OCI-LY3 (cell line): ENCODE results near the gene ERN1.

Experiments
- H2AFZ ChIP-seq: fragments of 200-600, 300-600 bp; shearing (Covaris generic); 2 replicates; pipeline ENCODE4 v1.6.0; 2014; ENCODE audit warnings: antibody characterized with exemption, low read depth, low read length
- H3K27ac ChIP-seq: fragments of 200-600, 300-600 bp; sonication (generic); 2 replicates; pipeline ENCODE4 v1.5.1; 2014; ENCODE audit warnings: mild to moderate bottlenecking, low read length, moderate library complexity, mixed read lengths
- H3K27me3 ChIP-seq: fragments of 200-600, 300-600 bp; sonication (generic); 2 replicates; pipeline ENCODE4 v1.6.1; 2014; ENCODE audit warnings: low read depth, low read length, mixed read lengths
- H3K36me3 ChIP-seq: fragments of 200-600, 300-600 bp; sonication (generic); replicated peaks from 2 replicates; pipeline ENCODE3; 2014; ENCODE audit warnings: low read depth, low read length, mixed read lengths
- H3K4me1 ChIP-seq: fragments of 300-600, 200-600 bp; sonication (generic); 2 replicates; pipeline ENCODE4 v1.6.1; 2014; ENCODE audit warnings: low read length, mixed read lengths
- H3K4me2 ChIP-seq: fragments of 200-600, 300-600 bp; sonication (generic); 2 replicates; pipeline ENCODE4 v1.6.1; 2014; ENCODE audit warnings: low read length, mixed read lengths
- H3K4me3 ChIP-seq: fragments of 300-600, 200-600 bp; sonication (generic); 2 replicates; pipeline ENCODE4 v1.5.1; 2014; ENCODE audit warnings: antibody characterized with exemption, mild to moderate bottlenecking, low read length, moderate library complexity
- H3K79me2 ChIP-seq: fragments of 300-600, 200-600 bp; shearing (Covaris generic); 2 replicates; pipeline ENCODE4 v1.6.1; 2014; ENCODE audit warnings: mild to moderate bottlenecking, low read length, mixed read lengths
- H3K9ac ChIP-seq: fragments of 300-600, 200-600 bp; shearing (Covaris generic); 2 replicates; pipeline ENCODE4 v1.6.0; 2014; ENCODE audit warnings: mild to moderate bottlenecking, low read length, moderate library complexity
- H3K9me3 ChIP-seq: fragments of 200-600, 300-600 bp; shearing (Covaris generic); 2 replicates; pipeline ENCODE4 v1.6.1; 2014; ENCODE audit warnings: low read length, mixed read lengths; ENCODE audit not compliant: insufficient read depth
- H4K20me1 ChIP-seq: fragments of 200-600, 300-600 bp; sonication (generic); 2 replicates; pipeline ENCODE4 v1.6.1; 2016; ENCODE audit warnings: low read length, mixed read lengths; ENCODE audit not compliant: insufficient read depth
- EZH2phosphoT487 ChIP-seq: fragments of 200-600 bp; shearing (Covaris generic); IDR thresholded peaks from 2 replicates; pipeline ENCODE4 v1.6.1; 2018; ENCODE audit warnings: antibody characterized with exemption, mixed run types, low read depth
- TF ChIP-seq, protein P1 (sequence below): fragments of 200-600, 300-600 bp; sonication (generic); IDR thresholded peaks from 2 replicates; pipeline ENCODE4 v1.5.1; 2014; ENCODE audit warnings: antibody characterized with exemption, low read length, low read depth

The ERN1 gene

GRCh38 chr17:64006361-64007088 is 123.4 kb downstream of the ERN1 start:
- no peak overlapping the region for H3K27ac ChIP-seq
- no peaks in the 10 kb centered on the region for H4K20me1 ChIP-seq
- no peak overlapping the region for H3K4me2 ChIP-seq
- no peak overlapping the region for H2AFZ ChIP-seq
- no peak overlapping the region for H3K9ac ChIP-seq
- H3K27me3 ChIP-seq, result no peaks in the 10 kb centered on the region
- no peaks in the 10 kb centered on the region for H3K4me1 ChIP-seq
- 0 out of 2 replicates have a peak, but pooled peaks cover 3% of the 10 kb centered on the region for H3K79me2 ChIP-seq
- TF ChIP-seq, protein P1, sequence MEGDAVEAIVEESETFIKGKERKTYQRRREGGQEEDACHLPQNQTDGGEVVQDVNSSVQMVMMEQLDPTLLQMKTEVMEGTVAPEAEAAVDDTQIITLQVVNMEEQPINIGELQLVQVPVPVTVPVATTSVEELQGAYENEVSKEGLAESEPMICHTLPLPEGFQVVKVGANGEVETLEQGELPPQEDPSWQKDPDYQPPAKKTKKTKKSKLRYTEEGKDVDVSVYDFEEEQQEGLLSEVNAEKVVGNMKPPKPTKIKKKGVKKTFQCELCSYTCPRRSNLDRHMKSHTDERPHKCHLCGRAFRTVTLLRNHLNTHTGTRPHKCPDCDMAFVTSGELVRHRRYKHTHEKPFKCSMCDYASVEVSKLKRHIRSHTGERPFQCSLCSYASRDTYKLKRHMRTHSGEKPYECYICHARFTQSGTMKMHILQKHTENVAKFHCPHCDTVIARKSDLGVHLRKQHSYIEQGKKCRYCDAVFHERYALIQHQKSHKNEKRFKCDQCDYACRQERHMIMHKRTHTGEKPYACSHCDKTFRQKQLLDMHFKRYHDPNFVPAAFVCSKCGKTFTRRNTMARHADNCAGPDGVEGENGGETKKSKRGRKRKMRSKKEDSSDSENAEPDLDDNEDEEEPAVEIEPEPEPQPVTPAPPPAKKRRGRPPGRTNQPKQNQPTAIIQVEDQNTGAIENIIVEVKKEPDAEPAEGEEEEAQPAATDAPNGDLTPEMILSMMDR, result no peak
- TF ChIP-seq EZH2phosphoT487, result no peak
- no peaks in the 10 kb centered on the region for H3K9me3 ChIP-seq
- H3K36me3 ChIP-seq, result peaks cover 17% of the 10 kb centered on the region
- no peak overlapping the region for H3K4me3 ChIP-seq

DNA sequence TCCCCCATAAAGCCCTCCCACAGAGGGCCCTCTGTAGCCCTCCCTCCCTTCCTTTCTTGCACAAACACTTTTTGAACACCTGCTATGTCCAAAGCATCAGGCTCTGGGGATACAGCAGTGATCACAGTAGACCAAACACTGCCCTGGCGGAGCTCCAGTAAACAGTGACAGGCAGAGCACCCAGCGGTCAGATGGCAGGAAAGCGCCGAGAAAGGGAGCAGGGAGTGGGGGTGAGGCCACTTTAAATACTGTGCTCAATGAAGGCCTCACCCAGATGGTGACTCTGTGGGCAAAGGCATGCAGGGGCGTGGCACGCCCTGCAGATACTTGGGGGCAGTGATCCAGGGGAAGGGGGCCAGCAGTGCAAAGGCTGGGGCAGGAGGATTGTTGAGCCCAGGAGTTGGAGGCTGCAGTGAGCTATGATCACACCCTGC is 124.2 kb downstream of the ERN1 start:
- Histone ChIP-seq H3K9ac (no peak overlapping the region), H3K27ac (no peak overlapping the region)

GRCh38 chr17:64004903-64005733 is 124.8 kb downstream of the ERN1 start:
- no peaks in the 10 kb centered on the region for H3K9me3 ChIP-seq
- TF ChIP-seq, protein P1, result no peak
- no peak for TF ChIP-seq EZH2phosphoT487
- H3K79me2 ChIP-seq, result 0 out of 2 replicates have a peak, but pooled peaks cover 3% of the 10 kb centered on the region
- no peak overlapping the region for H3K9ac ChIP-seq
- peaks cover 14% of the 10 kb centered on the region for H3K36me3 ChIP-seq
- H4K20me1 ChIP-seq, result no peaks in the 10 kb centered on the region
- H3K27ac ChIP-seq, result no peak overlapping the region
- no peak overlapping the region for H3K4me2 ChIP-seq
- H2AFZ ChIP-seq, result no peak overlapping the region
- no peak overlapping the region for H3K4me3 ChIP-seq
- no peaks in the 10 kb centered on the region for H3K27me3 ChIP-seq
- H3K4me1 ChIP-seq, result no peaks in the 10 kb centered on the region

More for the DNA sequence above, 124.2 kb downstream of the ERN1 start:
- no peaks in the 10 kb centered on the region for H4K20me1 ChIP-seq
- no peak for TF ChIP-seq EZH2phosphoT487
- TF ChIP-seq, protein P1, result no peak
- peaks cover 17% of the 10 kb centered on the region for H3K36me3 ChIP-seq
- H3K9me3 ChIP-seq, result no peaks in the 10 kb centered on the region
- H2AFZ ChIP-seq, result no peak overlapping the region
- 0 out of 2 replicates have a peak, but pooled peaks cover 3% of the 10 kb centered on the region for H3K79me2 ChIP-seq
- H3K4me1 ChIP-seq, result no peaks in the 10 kb centered on the region
- no peak overlapping the region for H3K4me3 ChIP-seq
- no peaks in the 10 kb centered on the region for H3K27me3 ChIP-seq
- no peak overlapping the region for H3K4me2 ChIP-seq

GRCh38 chr17:64004218-64004770 is 125.7 kb downstream of the ERN1 start:
- H3K27ac ChIP-seq, result no peak overlapping the region
- H4K20me1 ChIP-seq, result no peaks in the 10 kb centered on the region
- no peak overlapping the region for H3K4me2 ChIP-seq
- H3K79me2 ChIP-seq, result no peaks in the 10 kb centered on the region
- no peak overlapping the region for H3K4me3 ChIP-seq
- no peaks in the 10 kb centered on the region for H3K9me3 ChIP-seq
- peaks cover 10% of the 10 kb centered on the region for H3K36me3 ChIP-seq
- no peak for TF ChIP-seq EZH2phosphoT487
- TF ChIP-seq, protein P1, result no peak
- no peak overlapping the region for H3K9ac ChIP-seq
- no peak overlapping the region for H2AFZ ChIP-seq
- H3K27me3 ChIP-seq, result no peaks in the 10 kb centered on the region
- H3K4me1 ChIP-seq, result no peaks in the 10 kb centered on the region
